ENCODE data around the gene PTPRU. TPM values are rescaled to one million over a fixed set of nuclear protein-coding genes. Genes with fewer than 3 reads are reported as not detected.

Gene PTPRU
- total and polyA plus RNA-seq, 2 of the 8 experiments (the other 6 are each of a cell fraction or from before 2014, with no cell fraction given), result 33.8 to 41.8 TPM

GRCh38 chr1:29232387-29232786 lies 3.9 kb upstream of the PTPRU start:
- H3K4me1 ChIP-seq (replicated peaks in 1 of 4; ENCODE audit: control insufficient read depth in 3 of 4, insufficient read depth in 4 of 4, low read length in 3 of 4), result peaks cover 5 to 14% (median 7%) of the 10 kb centered on the region in 4 experiments
- H3K4ac ChIP-seq (replicated peaks; ENCODE audit: insufficient read length, low read depth, low read length), result no peak overlapping the region
- no peak overlapping the region for H3K14ac ChIP-seq (ENCODE audit: insufficient read length)
- H3K18ac ChIP-seq (ENCODE audit: extremely low read depth, low read length), result no peak overlapping the region
- FAIRE-seq, result no peak
- ChIA-PET POLR2A (ENCODE audit: partially characterized antibody) (no interaction called here), CTCF (ENCODE audit: partially characterized antibody) (interaction anchor here (1.0 kb wide), 2 partner anchors 9 to 472 kb away, joined by 3 to 4 read pairs; no protein-coding TSS in a partner anchor)
- H3K23ac ChIP-seq (ENCODE audit: insufficient read length), result no peak overlapping the region
- no peak overlapping the region for H2BK120ac ChIP-seq (replicated peaks; ENCODE audit: low read depth, low read length)
- H3K79me1 ChIP-seq (ENCODE audit: low read depth, low read length), result no peaks in the 10 kb centered on the region
- H3K9me3 ChIP-seq (ENCODE audit: insufficient read depth in 2 of 2, low read depth in 1 of 2, low read length in 1 of 2), result no peaks in the 10 kb centered on the region
- no peaks in the 10 kb centered on the region for H3K36me3 ChIP-seq (ENCODE audit: control insufficient read depth in 2 of 4, insufficient read depth in 4 of 4, low read length in 3 of 4)
- H4K91ac ChIP-seq (replicated peaks; ENCODE audit: insufficient read length, low read length), result no peak overlapping the region
- no peak overlapping the region for H4K8ac ChIP-seq (ENCODE audit: extremely low read depth, insufficient read depth, low read length)
- no peak overlapping the region for H2AK5ac ChIP-seq (ENCODE audit: low read depth, low read length)
- peaks cover 0 to 7% of the 10 kb centered on the region in 2 experiments for H4K20me1 ChIP-seq (replicated peaks in 1 of 2; ENCODE audit: control insufficient read depth in 1 of 2, insufficient read depth in 2 of 2, low read length in 2 of 2)
- H3K79me2 ChIP-seq (ENCODE audit: control insufficient read depth in 1 of 2, insufficient read depth in 2 of 2, low read length in 2 of 2), result peaks cover 5 to 10% of the 10 kb centered on the region in 2 experiments; a peak in 3 of 4 replicates
- TF ChIP-seq TBP (IDR thresholded peaks at IDR 0.05; ENCODE audit: low read depth, low read length) (no peak), ASH2L (IDR thresholded peaks at IDR 0.05; ENCODE audit: low read length) (no peak)
- H2BK12ac ChIP-seq (ENCODE audit: low read depth, low read length), result no peak overlapping the region; the same call in 1 of the 2 replicates
- no peak overlapping the region for H2AFZ ChIP-seq (ENCODE audit: low read length)
- no peak overlapping the region for H3K4me2 ChIP-seq (ENCODE audit: insufficient read depth in 1 of 2, low read depth in 2 of 2, low read length in 2 of 2)
- no peak overlapping the region for H3K9ac ChIP-seq (replicated peaks in 1 of 4; ENCODE audit: extremely low read depth in 1 of 4, low read depth in 3 of 4, low read length in 3 of 4)
- H4K5ac ChIP-seq (ENCODE audit: insufficient read length, low read depth, low read length), result no peak overlapping the region
- WGBS, 2 experiments (ENCODE audit: extremely low coverage in 1 of 2, insufficient coverage in 1 of 2, insufficient read length in 1 of 2, insufficient replicate concordance in 2 of 2, low coverage in 1 of 2, low lambda C conversion rate in 2 of 2, missing lambda C conversion rate in 1 of 2), result 91% methylated on average over 3 of the region's 3 CpGs; no CpG with 5 or more reads in 1 of the 2 experiments
- DNase-seq (ENCODE audit: low read depth in 1 of 2, low spot score in 2 of 2), result no peak
- H3K23me2 ChIP-seq (ENCODE audit: low read depth, low read length), result peaks cover 19% of the 10 kb centered on the region
- no peak overlapping the region for H2BK5ac ChIP-seq (ENCODE audit: low read depth, low read length)
- peaks cover 8 to 10% (median 9%) of the 10 kb centered on the region in 4 experiments for H3K27me3 ChIP-seq (replicated peaks in 1 of 4; ENCODE audit: control insufficient read depth in 3 of 4, extremely low read depth in 1 of 4, insufficient read depth in 3 of 4, low read length in 3 of 4)
- H3K4me3 ChIP-seq (ENCODE audit: extremely low read depth in 1 of 4, insufficient read depth in 2 of 4, low read depth in 3 of 4, low read length in 4 of 4), result no peak overlapping the region
- H2BK15ac ChIP-seq (ENCODE audit: low read length), result peak overlapping the region; percentile 72; the same call in 1 of the 2 replicates
- no peak overlapping the region for H2BK20ac ChIP-seq (ENCODE audit: low read length)
- H3K27ac ChIP-seq (ENCODE audit: low read depth, low read length), result no peak overlapping the region
- no peak overlapping the region for H3K56ac ChIP-seq (replicated peaks; ENCODE audit: insufficient read length, low read depth, low read length)

Data from H1 (cell line).